Gastrocnemius medialis (tissue), 4 donors: ENCODE measurements around the gene RP9. TPM values are rescaled to one million over a fixed set of nuclear protein-coding genes. Genes with fewer than 3 reads are reported as not detected.

Experiments
- ATAC-seq, 2 donors: fragments of 150-250 bp; one replicate each; pipeline ENCODE4 v1.9.1; 2016
- DNase-seq, 2 donors: peaks; one replicate each; pipeline ENCODE4 v3.0.0-alpha.2; 2019
- H3K27ac ChIP-seq, 4 donors: fragments of 200-600 bp; sonication (generic); 1 replicate in 1 of 4; 2 replicates in 3 of 4; pipeline ENCODE4 v1.5.1; 2016 to 2018; ENCODE audit warnings: mild to moderate bottlenecking in 2 of 4, moderate library complexity in 1 of 4
- H3K27me3 ChIP-seq, 3 donors: fragments of 200-600 bp; sonication (generic) in 2 of 3; 1 replicate in 1 of 3; 2 replicates in 2 of 3; pipeline versions ENCODE4 v1.5.1 to v1.6.0; 2016 to 2019; ENCODE audit warnings: mild to moderate bottlenecking in 1 of 3, moderate library complexity in 1 of 3
- H3K36me3 ChIP-seq, 2 donors: fragments of 200-600 bp; sonication (generic) in 1 of 2; one replicate each; pipeline ENCODE4 v1.5.1; 2017 to 2018
- H3K4me1 ChIP-seq, 2 donors: fragments of 200-600 bp; sonication (generic) in 1 of 2; one replicate each; pipeline ENCODE4 v1.5.1; 2016 to 2017; ENCODE audit warnings: mild to moderate bottlenecking in 2 of 2
- H3K4me3 ChIP-seq, 4 donors: fragments of 200-600 bp; sonication (generic) in 3 of 4; 1 replicate in 1 of 4; 2 replicates in 3 of 4; pipeline ENCODE4 v1.5.1; 2016 to 2019; ENCODE audit warnings: mild to moderate bottlenecking in 2 of 4
- H3K9me3 ChIP-seq, 3 donors: fragments of 200-600 bp; sonication (generic) in 2 of 3; 1 replicate in 1 of 3; 2 replicates in 2 of 3; pipeline ENCODE4 v1.5.1; 2016 to 2019
- CTCF ChIP-seq, 5 experiments: fragments of 450-650 bp in 3 of 5; fragments of 200-600 bp in 2 of 5; sonication (generic) in 2 of 5; IDR thresholded peaks in 4 of 5; conservative IDR thresholded peaks in 1 of 5; 1 replicate in 4 of 5; 2 replicates in 1 of 5; pipeline ENCODE4 v1.5.1; 2016 to 2019; ENCODE audit warnings: antibody characterized with exemption in 5 of 5, mild to moderate bottlenecking in 3 of 5, moderate library complexity in 3 of 5
- POLR2A ChIP-seq, 2 donors: fragments of 450-650 bp; IDR thresholded peaks; one replicate each; pipeline ENCODE4 v1.6.1; 2017; ENCODE audit warnings: antibody characterized with exemption in 2 of 2, mild to moderate bottlenecking in 2 of 2, moderate library complexity in 2 of 2
- in situ Hi-C, 4 donors: fragments of 200-750 bp; cut with MboI; loops; one replicate each; pipeline versions ENCODE4 v1.15.0 to v1.8.0; 2017; ENCODE audit warnings: low sequenced_read_pairs in 4 of 4
- intact Hi-C: fragments of 100-400 bp; cut with DNase I; formaldehyde crosslinking; loops from one replicate; pipeline ENCODE4 v1.15.1; 2023; ENCODE audit warnings: low total_unique reads
- total RNA-seq, 4 donors: library from RNA; depleted of rRNA; stranded (reverse); fragments of >200 nt; gene quantifications; one replicate each; pipeline versions ENCODE4 v1.1.0 to v1.2.3, GENCODE V29; 2016

Gene RP9
- total RNA-seq, 4 donors from 2014 or later = 13.0 to 23.9 (median 20.1) TPM

- H3K27me3 ChIP-seq = no peaks in the 10 kb centered on the region
- no peaks in the 10 kb centered on the region for H3K9me3 ChIP-seq
- H3K4me3 ChIP-seq = no peak overlapping the region
- peaks cover 3 to 42% of the 10 kb centered on the region in 2 donors for H3K36me3 ChIP-seq
- ATAC-seq (no peak), DNase-seq (no peak)
- H3K27ac ChIP-seq = no peak overlapping the region
- in situ Hi-C loops (loop anchor here in 1 of 4 donors (25.0 kb wide), 1 partner anchor 606 kb away; the partner anchor contains the start of genes AVL9 and LSM5), intact Hi-C loops (no loop called here)
- TF ChIP-seq CTCF (IDR thresholded peaks at IDR 0.05 in 4 of 5, conservative IDR thresholded peaks at IDR 0.05 in 1 of 5) (no peak), POLR2A (IDR thresholded peaks at IDR 0.05) (no peak)
- H3K4me1 ChIP-seq = no peaks in the 10 kb centered on the region
Observed at GRCh38 chr7:33093266-33093665, 15.9 kb downstream of the RP9 start.

- no peak overlapping the region for H3K27ac ChIP-seq
- no peaks in the 10 kb centered on the region for H3K9me3 ChIP-seq
- DNase-seq (no peak), ATAC-seq (no peak)
- no peak overlapping the region for H3K4me3 ChIP-seq
- in situ Hi-C loops (loop anchor here in 1 of 4 donors (25.0 kb wide), 1 partner anchor 604 kb away; the partner anchor contains the start of genes AVL9 and LSM5), intact Hi-C loops (no loop called here)
- no peak for TF ChIP-seq CTCF (IDR thresholded peaks at IDR 0.05 in 4 of 5, conservative IDR thresholded peaks at IDR 0.05 in 1 of 5)
- TF ChIP-seq POLR2A (IDR thresholded peaks at IDR 0.05) = no peak
- peaks cover 3 to 27% of the 10 kb centered on the region in 2 donors for H3K36me3 ChIP-seq
- H3K27me3 ChIP-seq = no peaks in the 10 kb centered on the region
- no peaks in the 10 kb centered on the region for H3K4me1 ChIP-seq
Observed at GRCh38 chr7:33091641-33092191, 17.5 kb downstream of the RP9 start.

- Histone ChIP-seq H3K4me1 (no peaks in the 10 kb centered on the region), H3K27me3 (no peaks in the 10 kb centered on the region), H3K36me3 (peaks cover 3 to 21% of the 10 kb centered on the region in 2 donors), H3K27ac (no peak overlapping the region), H3K4me3 (no peak overlapping the region), H3K9me3 (no peaks in the 10 kb centered on the region)
- intact Hi-C loops (no loop called here), in situ Hi-C loops (loop anchor here in 1 of 4 donors (25.0 kb wide), 1 partner anchor 604 kb away; the partner anchor contains the start of genes AVL9 and LSM5)
- ATAC-seq = no peak
- TF ChIP-seq POLR2A (IDR thresholded peaks at IDR 0.05) = no peak
- TF ChIP-seq CTCF (IDR thresholded peaks at IDR 0.05 in 4 of 5, conservative IDR thresholded peaks at IDR 0.05 in 1 of 5) = no peak
- DNase-seq = no peak
Observed at GRCh38 chr7:33091111-33091531, 18.1 kb downstream of the RP9 start.

GRCh38 chr7:33089142-33089541 lies 20.1 kb downstream of the RP9 start:
- no peaks in the 10 kb centered on the region for H3K9me3 ChIP-seq
- H3K27me3 ChIP-seq = no peaks in the 10 kb centered on the region
- H3K4me1 ChIP-seq = no peaks in the 10 kb centered on the region
- DNase-seq (no peak), ATAC-seq (no peak)
- H3K4me3 ChIP-seq = no peak overlapping the region
- TF ChIP-seq POLR2A (IDR thresholded peaks at IDR 0.05) (no peak), CTCF (IDR thresholded peaks at IDR 0.05 in 4 of 5, conservative IDR thresholded peaks at IDR 0.05 in 1 of 5) (no peak)
- intact Hi-C loops (no loop called here), in situ Hi-C loops (loop anchor here in 1 of 4 donors (25.0 kb wide), 1 partner anchor 602 kb away; the partner anchor contains the start of genes AVL9 and LSM5)
- H3K36me3 ChIP-seq = peaks cover 0 to 4% of the 10 kb centered on the region in 2 donors
- H3K27ac ChIP-seq = no peak overlapping the region
